ENCODE measurements around the gene RNF222.

- TF ChIP-seq POLR2AphosphoS5 (IDR thresholded peaks at IDR 0.05; ENCODE audit: low read depth, low read length) (no peak), TAF1 (IDR thresholded peaks at IDR 0.05; ENCODE audit: borderline replicate concordance, insufficient read depth, low read length) (no peak), REST (IDR thresholded peaks at IDR 0.05; ENCODE audit: insufficient read depth in 1 of 2, low read depth in 2 of 2, low read length in 2 of 2) (no peak), SIN3A (IDR thresholded peaks at IDR 0.05; ENCODE audit: borderline replicate concordance, insufficient read depth, low read length) (no peak)
Measured at GRCh38 chr17:8410883-8411238, 13.2 kb upstream of the RNF222 start.
